HG03045 (cell line): ENCODE measurements around the gene SGCG.
"Not testable (repeated sequence)": the region's sequence is repeated elsewhere in the genome, so short reads cannot be mapped to it uniquely, and the experiment has no call there.

ENCODE experiments used
- ATAC-seq: cut with Tn5 transposase; IDR thresholded peaks from one replicate; pipeline ENCODE4 v1.9.1; 2021; ENCODE audit warnings: mild to moderate bottlenecking, moderate library complexity; ENCODE audit not compliant: unreplicated experiment

The SGCG gene

GRCh38 chr13:23180711-23181110 is at the start of gene SGCG:
TSS of gene SGCG (plus strand) at chr13:23180979. CDS start at chr13:23203695, 22,716 bp downstream.
- no peak for ATAC-seq

- no peak for ATAC-seq
Measured at GRCh38 chr13:23134542-23134941, 46.2 kb upstream of the SGCG start.

- ATAC-seq, result no peak
Measured at GRCh38 chr13:23140492-23140891, 40.3 kb upstream of the SGCG start.

GRCh38 chr13:23141964-23142363 is 38.8 kb upstream of the SGCG start:
- ATAC-seq, result no peak

- ATAC-seq, result not testable (repeated sequence)
Measured at GRCh38 chr13:23142607-23143006, 38.2 kb upstream of the SGCG start.

- ATAC-seq, result no peak
Measured at GRCh38 chr13:23144431-23144830, 36.3 kb upstream of the SGCG start.

GRCh38 chr13:23146006-23146405 is 34.8 kb upstream of the SGCG start:
- no peak for ATAC-seq

- ATAC-seq, result no peak
Measured at GRCh38 chr13:23146811-23147625, 33.8 kb upstream of the SGCG start.

- ATAC-seq, result no peak
Measured at GRCh38 chr13:23147827-23148226, 33.0 kb upstream of the SGCG start.

- no peak for ATAC-seq
Measured at GRCh38 chr13:23157781-23158180, 23.0 kb upstream of the SGCG start.

GRCh38 chr13:23159205-23159759 is 21.5 kb upstream of the SGCG start:
- no peak for ATAC-seq

GRCh38 chr13:23159760-23160637 is 20.8 kb upstream of the SGCG start:
- no peak for ATAC-seq

GRCh38 chr13:23160638-23161480 is 19.9 kb upstream of the SGCG start:
- no peak for ATAC-seq

- no peak for ATAC-seq
Measured at GRCh38 chr13:23161481-23161825, 19.3 kb upstream of the SGCG start.

- no peak for ATAC-seq
Measured at GRCh38 chr13:23175920-23176319, 4.9 kb upstream of the SGCG start.

- ATAC-seq, result no peak
Measured at GRCh38 chr13:23182142-23182541, 1.4 kb downstream of the SGCG start.

GRCh38 chr13:23183292-23183691 is 2.5 kb downstream of the SGCG start:
- no peak for ATAC-seq

GRCh38 chr13:23185542-23185941 is 4.8 kb downstream of the SGCG start:
- ATAC-seq, result no peak

- no peak for ATAC-seq
Measured at GRCh38 chr13:23201870-23202269, 21.1 kb downstream of the SGCG start.

- ATAC-seq, result no peak
Measured at GRCh38 chr13:23202383-23202782, 21.6 kb downstream of the SGCG start.

- ATAC-seq, result no peak
Measured at GRCh38 chr13:23203516-23203915, 22.7 kb downstream of the SGCG start.
